H9 (cell line): ENCODE results near the gene DDA1. TPM values are rescaled to one million over a fixed set of nuclear protein-coding genes. Genes with fewer than 3 reads are reported as not detected.

ENCODE experiments used
- DNase-seq: peaks from one replicate; pipeline ENCODE4 v3.0.0-alpha.2; 2017
- H2AFZ ChIP-seq: one replicate; pipeline ENCODE4 v1.6.1; 2013; ENCODE audit warnings: mild to moderate bottlenecking, low read length, control low read depth, moderate library complexity
- H2AK5ac ChIP-seq: 2 replicates; pipeline ENCODE4 v1.6.1; 2013; ENCODE audit warnings: low read length, control low read depth, mixed read lengths; ENCODE audit not compliant: insufficient read length
- H2BK120ac ChIP-seq: one replicate; pipeline ENCODE4 v1.6.1; 2013; ENCODE audit warnings: low read depth, mild to moderate bottlenecking, low read length, control low read depth, inconsistent platforms; ENCODE audit not compliant: poor library complexity, severe bottlenecking
- H2BK12ac ChIP-seq: 2 replicates; pipeline ENCODE4 v1.6.1; 2013; ENCODE audit warnings: low read length, control low read depth, mixed read lengths, low read depth; ENCODE audit not compliant: insufficient read length
- H2BK15ac ChIP-seq: 2 replicates; pipeline ENCODE4 v1.6.1; 2013; ENCODE audit warnings: low read depth, low read length, control low read depth
- H2BK20ac ChIP-seq: one replicate; pipeline ENCODE4 v1.6.1; 2013; ENCODE audit warnings: low read depth, mild to moderate bottlenecking, low read length, control low read depth, inconsistent platforms; ENCODE audit not compliant: poor library complexity, severe bottlenecking
- H2BK5ac ChIP-seq: 2 replicates; pipeline ENCODE4 v1.6.1; 2013; ENCODE audit warnings: low read length, control low read depth, mixed read lengths; ENCODE audit not compliant: insufficient read length
- H3K14ac ChIP-seq: 2 replicates; pipeline ENCODE4 v1.6.1; 2013; ENCODE audit warnings: low read length, control low read depth; ENCODE audit not compliant: insufficient read depth
- H3K18ac ChIP-seq: 2 replicates; pipeline ENCODE4 v1.6.1; 2013; ENCODE audit warnings: low read depth, mild to moderate bottlenecking, mixed read lengths, low read length, control low read depth; ENCODE audit not compliant: insufficient read length
- H3K23ac ChIP-seq: 2 replicates; pipeline ENCODE4 v1.6.1; 2013; ENCODE audit warnings: low read length, control low read depth, mixed read lengths, low read depth; ENCODE audit not compliant: insufficient read length
- H3K23me2 ChIP-seq: 2 replicates; pipeline ENCODE4 v1.6.1; 2013; ENCODE audit warnings: low read depth, mild to moderate bottlenecking, mixed read lengths, low read length, control low read depth; ENCODE audit not compliant: insufficient read length, poor library complexity, severe bottlenecking
- H3K27ac ChIP-seq: 2 replicates; pipeline ENCODE4 v1.5.1; 2013; ENCODE audit warnings: low read length, control low read depth, mixed read lengths, low read depth; ENCODE audit not compliant: insufficient read length
- H3K27me3 ChIP-seq: 2 replicates; pipeline ENCODE4 v1.6.1; 2013; ENCODE audit warnings: low read length, control low read depth, inconsistent platforms; ENCODE audit not compliant: insufficient read depth
- H3K4ac ChIP-seq: 2 replicates; pipeline ENCODE4 v1.6.1; 2013; ENCODE audit warnings: low read depth, mild to moderate bottlenecking, control low read depth, inconsistent platforms, low read length, moderate library complexity
- H3K4me1 ChIP-seq: 2 replicates; pipeline ENCODE4 v1.6.1; 2013; ENCODE audit warnings: low read length, control low read depth, inconsistent platforms; ENCODE audit not compliant: insufficient read depth
- H3K4me2 ChIP-seq: 2 replicates; pipeline ENCODE4 v1.6.1; 2013; ENCODE audit warnings: low read length, control low read depth, mixed read lengths; ENCODE audit not compliant: insufficient read length, insufficient read depth
- H3K56ac ChIP-seq: 2 replicates; pipeline ENCODE4 v1.6.1; 2013; ENCODE audit warnings: low read depth, mild to moderate bottlenecking, mixed read lengths, low read length, control low read depth; ENCODE audit not compliant: insufficient read length
- H3K79me1 ChIP-seq: 2 replicates; pipeline ENCODE4 v1.6.1; 2013; ENCODE audit warnings: low read depth, mild to moderate bottlenecking, moderate library complexity, low read length, control low read depth, inconsistent platforms; ENCODE audit not compliant: insufficient read depth, poor library complexity, severe bottlenecking
- H3K79me2 ChIP-seq: 2 replicates; pipeline ENCODE4 v1.6.1; 2013; ENCODE audit warnings: low read length, control low read depth, inconsistent platforms; ENCODE audit not compliant: insufficient read depth
- H3K9ac ChIP-seq: 2 replicates; pipeline ENCODE4 v1.6.1; 2013; ENCODE audit warnings: low read length, control low read depth, mixed read lengths; ENCODE audit not compliant: insufficient read length; ENCODE audit errors: extremely low read depth
- H3K9me3 ChIP-seq: one replicate; pipeline ENCODE4 v1.6.1; 2013; ENCODE audit warnings: low read depth, low read length, inconsistent platforms; ENCODE audit not compliant: control insufficient read depth
- H3T11ph ChIP-seq: one replicate; pipeline ENCODE4 v1.6.1; 2013; ENCODE audit warnings: mild to moderate bottlenecking, low read length, control low read depth, inconsistent platforms
- H4K20me1 ChIP-seq: one replicate; pipeline ENCODE4 v1.6.1; 2013; ENCODE audit not compliant: control insufficient read depth, insufficient read length, insufficient read depth
- H4K5ac ChIP-seq: 2 replicates; pipeline ENCODE4 v1.6.1; 2013; ENCODE audit warnings: low read depth, mild to moderate bottlenecking, mixed read lengths, low read length, control low read depth; ENCODE audit not compliant: insufficient read length
- H4K8ac ChIP-seq: replicated peaks from 2 replicates; pipeline ENCODE4 v1.6.1; 2013; ENCODE audit warnings: low read length, control low read depth, mixed read lengths, low read depth; ENCODE audit not compliant: insufficient read length
- H4K91ac ChIP-seq: 2 replicates; pipeline ENCODE4 v1.6.1; 2013; ENCODE audit warnings: low read depth, mild to moderate bottlenecking, moderate library complexity, mixed read lengths, low read length, control low read depth; ENCODE audit not compliant: insufficient read length
- H3K27ac Mint-ChIP-seq, 3 experiments: 2 replicates in 2 of 3; 3 replicates in 1 of 3; pipeline ENCODE4 v1.8.0; 2020 to 2021; ENCODE audit warnings: mixed read lengths in 3 of 3, mild to moderate bottlenecking in 1 of 3, moderate library complexity in 1 of 3
- H3K27me3 Mint-ChIP-seq: 2 replicates; pipeline ENCODE4 v1.8.0; 2021; ENCODE audit warnings: low read depth, mild to moderate bottlenecking, moderate library complexity, mixed read lengths
- H3K36me3 Mint-ChIP-seq, 3 experiments: 2 replicates in 2 of 3; 3 replicates in 1 of 3; pipeline ENCODE4 v1.8.0; 2020 to 2021; ENCODE audit warnings: low read depth in 3 of 3, mixed read lengths in 3 of 3; ENCODE audit not compliant: insufficient read depth in 1 of 3
- H3K4me1 Mint-ChIP-seq, 2 experiments: 2 replicates each; pipeline ENCODE4 v1.8.0; 2020; ENCODE audit warnings: mixed read lengths in 2 of 2
- H3K4me3 Mint-ChIP-seq, 2 experiments: 2 replicates in 1 of 2; 3 replicates in 1 of 2; pipeline ENCODE4 v1.8.0; 2020 to 2021; ENCODE audit warnings: mild to moderate bottlenecking in 2 of 2, mixed read lengths in 2 of 2, moderate library complexity in 1 of 2
- H3K9me3 Mint-ChIP-seq, 2 experiments: 2 replicates in 1 of 2; 3 replicates in 1 of 2; pipeline ENCODE4 v1.8.0; 2020; ENCODE audit warnings: mild to moderate bottlenecking in 2 of 2, mixed read lengths in 2 of 2, moderate library complexity in 1 of 2
- CTCF ChIP-seq: fragments of 200-600 bp; sonication (generic); conservative IDR thresholded peaks from 3 replicates; pipeline ENCODE4 v1.8.0; 2021; ENCODE audit warnings: antibody characterized with exemption, mild to moderate bottlenecking
- WGBS: extraction: QIAGEN DNeasy Blood & Tissue Kit; methylation state at CpG from one replicate; pipeline ENCODE4 v1.1.7; 2013; ENCODE audit warnings: missing lambda C conversion rate, low lambda C conversion rate, mixed read lengths; ENCODE audit not compliant: insufficient read length; ENCODE audit errors: extremely low coverage; 5-methylcytosine and 5-hydroxymethylcytosine counted together
- total RNA-seq: library from RNA; stranded (reverse); gene quantifications from 2 replicates; pipeline ENCODE4 v1.2.1, GENCODE V29; 2021

Gene DDA1
- total RNA-seq, 1 experiment from 2014 or later, result 45.7 TPM

GRCh38 chr19:17325133-17325532, 15.8 kb downstream of the DDA1 start:
- no peak overlapping the region for H4K8ac ChIP-seq
- Mint-ChIP-seq H3K9me3 (no peaks in the 10 kb centered on the region), H3K36me3 (peaks cover 6 to 42% (median 22%) of the 10 kb centered on the region in 3 experiments), H3K27ac (peak overlapping the region in 1 of 3 experiments; percentile 87; a peak in 1 of 7 replicates), H3K27me3 (peaks cover 5% of the 10 kb centered on the region; the same call in 1 of the 2 replicates), H3K4me3 (no peak overlapping the region), H3K4me1 (peaks cover 6 to 23% of the 10 kb centered on the region in 2 experiments)
- H2BK20ac ChIP-seq, result no peak overlapping the region
- no peak overlapping the region for H2AFZ ChIP-seq
- H2BK15ac ChIP-seq, result no peak overlapping the region
- no CpG with 5 or more reads among the region's 20 CpGs for WGBS
- H3K4ac ChIP-seq, result no peak overlapping the region
- H3K23me2 ChIP-seq, result peaks cover 5% of the 10 kb centered on the region
- TF ChIP-seq CTCF, result no peak
- H3K4me2 ChIP-seq, result no peak overlapping the region
- no peaks in the 10 kb centered on the region for H3K9me3 ChIP-seq
- H3K27me3 ChIP-seq, result no peaks in the 10 kb centered on the region
- no peak overlapping the region for H2BK12ac ChIP-seq
- DNase-seq, result no peak
- no peak overlapping the region for H3K9ac ChIP-seq
- no peak overlapping the region for H3K27ac ChIP-seq
- no peak overlapping the region for H2AK5ac ChIP-seq
- no peak overlapping the region for H3K18ac ChIP-seq
- no peak overlapping the region for H3K56ac ChIP-seq
- no peak overlapping the region for H2BK120ac ChIP-seq
- H3K79me2 ChIP-seq, result no peaks in the 10 kb centered on the region
- H3K4me1 ChIP-seq, result no peaks in the 10 kb centered on the region
- H2BK5ac ChIP-seq, result no peak overlapping the region
- H4K20me1 ChIP-seq, result no peaks in the 10 kb centered on the region
- no peak overlapping the region for H3K23ac ChIP-seq
- H3T11ph ChIP-seq, result no peak overlapping the region
- no peak overlapping the region for H3K14ac ChIP-seq
- no peak overlapping the region for H4K5ac ChIP-seq
- no peaks in the 10 kb centered on the region for H3K79me1 ChIP-seq
- H4K91ac ChIP-seq, result no peak overlapping the region
